CD4-positive, alpha-beta T cell treated with Interleukin-21 for 1 hour (primary cell): ENCODE data around the gene VPS51.
A peak's percentile ranks its signal among the peaks of the same experiment; 100 is the strongest.

Source experiments
- DNase-seq: peaks from one replicate; pipeline ENCODE4 v3.0.0-alpha.2; 2020

Gene VPS51

DNA sequence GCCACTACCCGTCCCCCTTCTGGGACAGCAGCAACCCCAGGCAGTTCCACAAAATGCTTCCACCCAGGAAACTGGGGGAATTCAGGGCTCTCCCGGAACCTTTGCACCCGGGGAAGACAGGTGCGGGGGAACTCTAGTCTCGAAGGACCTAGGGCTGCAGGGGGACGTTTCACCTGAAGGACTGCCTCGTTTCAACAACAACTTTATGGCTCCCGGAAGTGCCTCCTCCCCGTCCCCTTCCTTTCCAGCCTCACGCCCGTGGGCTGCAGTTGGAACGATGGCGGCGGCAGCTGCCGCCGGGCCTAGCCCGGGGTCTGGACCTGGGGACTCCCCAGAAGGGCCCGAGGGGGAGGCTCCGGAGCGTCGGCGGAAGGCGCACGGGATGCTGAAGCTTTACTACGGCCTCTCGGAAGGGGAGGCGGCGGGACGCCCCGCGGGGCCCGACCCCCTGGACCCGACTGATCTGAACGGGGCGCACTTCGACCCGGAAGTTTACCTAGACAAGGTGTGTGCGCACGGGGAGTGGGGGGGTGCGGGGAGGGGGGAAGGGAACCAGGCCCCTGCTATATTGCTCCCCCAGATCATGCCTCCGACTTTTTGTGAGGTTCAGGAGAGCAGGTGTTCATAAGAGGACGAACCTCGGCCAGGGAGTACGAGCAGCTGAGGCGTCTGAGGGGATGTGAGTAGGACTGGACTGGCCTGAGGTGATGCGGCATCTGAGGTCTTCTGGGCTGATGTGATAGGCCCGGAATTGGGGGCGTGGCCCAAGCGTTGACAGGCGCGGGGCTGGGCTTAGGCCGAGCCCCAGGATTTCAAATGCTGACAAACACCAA is at the start of gene VPS51:
Gene VPS51, plus strand, starts transcription at position 241 of the 833 bp plus-strand sequence. Its CDS starts 37 bp downstream, at position 278.
- peak; percentile 90 for DNase-seq

GRCh38 chr11:65047581-65048422 is 48.2 kb upstream of the VPS51 start:
- peak; percentile 26 for DNase-seq

GRCh38 chr11:65051398-65051858 is 44.6 kb upstream of the VPS51 start:
- no peak for DNase-seq

DNA sequence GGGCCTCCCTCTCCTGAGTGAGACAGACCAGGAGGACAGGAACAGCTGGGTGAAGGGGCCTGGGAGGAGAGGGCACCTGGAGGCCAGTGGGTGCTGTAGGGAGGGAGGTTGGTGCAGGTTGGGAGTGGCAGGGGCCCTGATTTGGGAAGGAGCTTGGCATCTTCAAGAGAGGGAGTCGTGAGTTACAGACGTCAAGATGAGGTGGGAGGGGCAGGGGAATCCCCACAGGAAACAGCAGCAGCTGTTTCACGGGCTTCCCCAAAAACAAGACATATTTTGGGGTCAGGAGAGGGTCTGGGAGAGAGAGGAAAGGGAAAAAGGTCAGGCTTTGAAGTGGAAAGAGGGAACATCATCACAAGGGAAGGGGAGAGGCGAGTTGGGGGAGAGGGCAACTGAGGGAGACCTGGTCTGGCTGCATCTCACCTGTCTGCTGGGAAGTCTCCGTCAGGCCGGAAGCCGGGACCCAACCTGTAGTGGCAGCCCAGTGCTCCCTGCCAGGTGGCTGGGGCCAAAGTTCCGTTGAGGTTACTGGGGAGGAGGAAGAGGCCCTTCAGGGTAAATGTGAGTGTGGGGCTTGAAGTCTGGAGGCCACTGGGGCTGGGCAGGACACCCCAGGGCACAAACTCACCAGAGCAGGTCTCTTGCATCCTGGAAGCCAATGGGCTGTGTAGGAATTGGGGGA is 42.0 kb upstream of the VPS51 start:
- peak; percentile 43 for DNase-seq

DNA sequence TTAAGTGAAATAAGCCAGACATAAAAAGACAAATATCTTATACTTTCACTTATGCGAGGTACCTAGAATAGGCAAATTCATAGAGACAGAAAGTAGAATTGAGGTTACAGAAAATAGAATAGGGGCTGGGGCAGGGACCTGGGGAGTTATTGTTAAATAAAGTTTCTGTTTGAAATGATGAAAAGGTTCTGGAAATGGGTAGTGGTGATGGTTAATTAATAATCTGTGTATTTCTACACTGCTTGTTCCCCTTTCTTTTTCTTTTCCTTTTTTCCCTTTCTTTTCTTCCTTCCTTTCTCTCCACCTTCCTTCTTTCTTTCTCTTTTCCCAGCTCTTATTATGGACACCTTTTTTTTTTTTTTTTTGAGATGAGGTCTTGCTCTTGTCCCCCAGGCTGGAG is 40.5 kb upstream of the VPS51 start:
- no peak for DNase-seq

GRCh38 chr11:65056999-65057398 is 39.0 kb upstream of the VPS51 start:
- no peak for DNase-seq

GRCh38 chr11:65057526-65057925 is 38.5 kb upstream of the VPS51 start:
- DNase-seq, result no peak

GRCh38 chr11:65058012-65058411 is 38.0 kb upstream of the VPS51 start:
- DNase-seq, result no peak

- no peak for DNase-seq
Observed at GRCh38 chr11:65058419-65059054, 37.5 kb upstream of the VPS51 start, which contains the start of gene NAALADL1. Gene NAALADL1, minus strand, starts transcription at chr11:65058553. Its CDS starts 32 bp downstream, at chr11:65058521.

DNA sequence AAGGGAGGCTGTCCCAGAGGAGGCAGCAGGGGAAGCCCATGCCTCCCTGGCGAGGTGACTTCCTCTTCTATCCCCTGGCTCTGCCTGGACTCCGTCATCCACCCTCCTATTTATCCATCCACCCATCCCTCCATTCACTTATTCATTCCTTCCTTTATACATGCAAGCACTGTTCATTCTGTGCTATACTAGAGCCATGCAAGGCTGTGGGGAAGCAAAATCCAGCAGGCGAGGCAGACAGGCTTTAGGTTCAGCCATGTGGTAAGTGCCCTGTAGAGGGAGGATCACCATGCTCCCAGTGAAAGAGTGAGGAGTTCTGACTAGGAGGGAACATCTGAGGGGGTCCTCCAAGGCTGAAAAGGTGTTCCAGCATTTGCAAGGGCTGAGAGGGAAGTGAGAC is 36.5 kb upstream of the VPS51 start:
- DNase-seq, result no peak

- no peak for DNase-seq
Observed at GRCh38 chr11:65059959-65060824, 35.8 kb upstream of the VPS51 start.

DNA sequence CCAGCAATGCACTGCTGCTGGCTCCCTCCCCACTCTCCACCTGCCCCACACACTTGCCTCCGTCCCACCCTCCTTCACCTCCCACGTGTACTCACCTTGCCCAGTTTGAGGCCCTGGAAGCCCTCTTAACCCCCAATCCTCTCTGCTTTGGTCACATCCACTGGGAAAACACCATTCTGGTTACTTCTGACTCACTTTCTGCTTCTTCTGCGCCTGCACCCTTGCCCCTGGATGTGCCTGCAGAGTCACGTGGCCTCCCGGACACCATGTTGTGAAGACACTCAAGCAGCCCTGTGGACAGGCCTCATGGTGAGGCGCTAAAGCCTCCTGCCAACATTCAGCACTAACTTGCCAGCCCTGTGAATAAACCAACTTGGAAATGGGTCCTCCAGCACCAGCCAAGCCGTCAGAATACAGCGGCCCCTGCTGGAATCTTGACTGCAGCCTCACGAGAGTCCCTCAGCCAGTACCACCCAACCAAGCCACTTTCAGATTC is 35.1 kb upstream of the VPS51 start:
- no peak for DNase-seq

- no peak for DNase-seq
Observed at GRCh38 chr11:65063532-65063931, 32.5 kb upstream of the VPS51 start.

- DNase-seq, result no peak
Observed at GRCh38 chr11:65064847-65065240, 31.2 kb upstream of the VPS51 start.

- DNase-seq, result no peak
Observed at GRCh38 chr11:65065851-65066250, 30.2 kb upstream of the VPS51 start.

GRCh38 chr11:65066315-65066714 is 29.7 kb upstream of the VPS51 start:
- no peak for DNase-seq

- DNase-seq, result no peak
Observed at GRCh38 chr11:65066805-65067291, 29.2 kb upstream of the VPS51 start.

- no peak for DNase-seq
Observed at GRCh38 chr11:65067446-65067845, 28.6 kb upstream of the VPS51 start.

GRCh38 chr11:65069217-65069616 is 26.8 kb upstream of the VPS51 start:
- no peak for DNase-seq

DNA sequence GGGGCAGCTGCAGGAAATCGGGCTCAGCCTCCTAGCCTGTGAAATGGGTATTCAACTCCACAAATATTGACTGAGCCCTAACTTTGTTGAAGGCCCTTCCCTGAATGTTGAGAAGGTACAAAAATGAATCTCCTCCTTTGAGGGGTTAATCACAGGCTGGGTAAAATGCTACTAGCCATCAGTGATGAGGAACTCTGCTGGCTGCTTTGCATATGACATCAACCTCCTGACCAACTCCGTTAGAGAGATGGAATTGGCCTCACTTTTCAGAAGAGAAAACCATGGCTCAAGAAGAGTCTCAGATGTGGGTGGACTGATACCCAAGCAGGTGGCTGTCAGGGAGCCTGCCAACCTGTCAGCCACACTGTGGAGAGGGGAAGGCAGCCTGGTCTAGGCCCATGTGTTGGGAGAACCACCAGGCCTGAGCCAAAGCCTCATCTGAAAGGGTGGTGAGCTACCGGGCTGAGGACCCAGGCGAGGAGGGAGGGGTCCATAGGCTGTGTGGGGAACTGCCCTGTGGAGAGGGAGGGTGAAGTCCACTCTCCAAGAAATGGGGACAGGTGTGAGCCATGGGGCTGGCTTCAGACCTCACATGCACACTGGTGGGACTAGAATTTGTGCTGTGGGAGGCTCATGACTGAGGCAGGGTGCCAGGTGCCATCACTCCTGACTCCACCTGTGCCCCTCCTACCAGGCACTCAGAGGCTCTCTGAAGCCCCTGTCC is 23.9 kb upstream of the VPS51 start:
- DNase-seq, result no peak

DNA sequence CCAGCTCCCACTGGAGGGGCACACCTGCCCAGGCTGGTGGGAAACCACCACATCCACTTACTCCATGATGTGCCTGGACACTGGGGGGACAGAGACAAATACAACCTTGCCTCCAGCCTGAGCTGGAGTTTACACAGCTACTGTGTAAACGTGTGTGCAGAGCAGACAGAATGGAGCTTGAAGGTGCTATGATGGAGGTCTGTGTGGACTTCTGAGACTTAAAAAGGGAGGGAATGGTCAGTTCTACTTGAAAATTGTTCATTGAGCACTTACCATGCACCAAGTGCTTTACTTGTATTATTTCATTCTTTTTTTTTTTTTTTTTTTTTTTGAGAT is 23.4 kb upstream of the VPS51 start:
- no peak for DNase-seq
